Prostate gland (tissue), 2 donors: Measurements from ENCODE around the gene RFWD3. TPM values are rescaled to one million over a fixed set of nuclear protein-coding genes. Genes with fewer than 3 reads are reported as not detected.

Experiments used
- DNase-seq: peaks from one replicate; pipeline ENCODE4 v3.0.0-alpha.2; 2019; ENCODE audit warnings: low spot score
- H3K27ac ChIP-seq, 2 donors: fragments of 200-600 bp; sonication (generic); 2 replicates each; pipeline ENCODE4 v1.5.1; 2017 to 2019
- H3K27me3 ChIP-seq: fragments of 200-600 bp; sonication (generic); replicated peaks from 2 replicates; pipeline ENCODE4 v1.5.1; 2019; ENCODE audit not compliant: insufficient read depth
- H3K36me3 ChIP-seq, 2 donors: fragments of 200-600 bp; sonication (generic); 1 replicate in 1 of 2; 2 replicates in 1 of 2; pipeline versions ENCODE4 v1.5.1 to v1.8.1; 2017 to 2019
- H3K4me1 ChIP-seq: fragments of 200-600 bp; sonication (generic); replicated peaks from 2 replicates; pipeline ENCODE4 v1.5.1; 2019
- H3K4me3 ChIP-seq, 2 donors: fragments of 200-600 bp; sonication (generic); 2 replicates each; pipeline ENCODE4 v1.5.1; 2017 to 2019
- H3K9me3 ChIP-seq: fragments of 200-600 bp; sonication (generic); 2 replicates; pipeline ENCODE4 v1.5.1; 2017
- CTCF ChIP-seq, 4 experiments: fragments of 200-600 bp in 2 of 4; fragments of 450-650 bp in 2 of 4; sonication (generic) in 2 of 4; IDR thresholded peaks; 1 replicate in 3 of 4; 2 replicates in 1 of 4; pipeline ENCODE4 v1.5.1; 2016 to 2019; ENCODE audit warnings: antibody characterized with exemption in 4 of 4, mild to moderate bottlenecking in 2 of 4, moderate library complexity in 2 of 4
- POLR2A ChIP-seq: fragments of 450-650 bp; IDR thresholded peaks from one replicate; pipeline ENCODE4 v1.6.1; 2016; ENCODE audit warnings: antibody characterized with exemption, mild to moderate bottlenecking
- POLR2AphosphoS5 ChIP-seq: sonication (generic); formaldehyde crosslinking; IDR thresholded peaks from one replicate; pipeline ENCODE4 v1.6.1; 2017; ENCODE audit warnings: antibody characterized with exemption
- WGBS: methylation state at CpG from one replicate; pipeline ENCODE4 v1.1.5; 2018; 5-methylcytosine and 5-hydroxymethylcytosine counted together
- intact Hi-C: fragments of 100-400 bp; cut with DNase I; formaldehyde crosslinking; loops from one replicate; pipeline ENCODE4 v1.14.2; 2022
- total RNA-seq, 2 donors: library from RNA; depleted of rRNA; stranded (reverse); fragments of >200 nt; gene quantifications; one replicate each; pipeline ENCODE4 v1.1.0, GENCODE V29; 2016

Gene RFWD3
- total RNA-seq, 2 donors from 2014 or later: 15.7 to 36.9 TPM

- H3K4me3 ChIP-seq: peak overlapping the region; percentile 76 to 90
- H3K4me1 ChIP-seq: peaks cover 3% of the 10 kb centered on the region
- TF ChIP-seq POLR2A (no peak), POLR2AphosphoS5 (no peak), CTCF (IDR thresholded peaks at IDR 0.05) (no peak)
- no peaks in the 10 kb centered on the region for H3K9me3 ChIP-seq
- intact Hi-C loops: no loop called here
- H3K36me3 ChIP-seq: no peaks in the 10 kb centered on the region
- no peak for DNase-seq
- no peak overlapping the region for H3K27ac ChIP-seq
- WGBS: 2% methylated on average over 23 of the region's 23 CpGs
- no peaks in the 10 kb centered on the region for H3K27me3 ChIP-seq
These were observed 601 bp upstream of the RFWD3 start for GRCh38 chr16:74667255-74667700.

DNA sequence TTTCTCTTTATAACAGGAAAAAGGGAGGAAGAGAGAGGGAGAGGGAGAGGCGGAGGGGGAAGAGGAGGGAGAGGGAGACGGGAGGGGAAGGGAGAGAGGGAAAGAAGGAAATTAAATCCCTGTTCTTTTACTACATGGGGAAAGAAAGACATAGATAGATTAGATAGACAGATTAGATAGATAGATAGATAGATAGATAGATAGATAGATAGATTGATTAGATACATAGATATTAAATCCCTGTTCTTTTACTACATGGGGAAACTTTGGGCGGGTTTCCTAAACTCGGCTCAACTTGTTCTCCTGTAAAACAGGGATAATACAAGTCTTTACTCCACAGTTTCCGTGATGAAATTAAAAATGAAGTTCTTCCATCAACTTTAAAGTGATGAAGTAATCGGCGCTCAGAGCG, 661 bp downstream of the RFWD3 start:
- Histone ChIP-seq H3K27me3 (no peaks in the 10 kb centered on the region), H3K36me3 (no peaks in the 10 kb centered on the region), H3K4me3 (peak overlapping the region; percentile 76 to 90), H3K4me1 (peaks cover 3% of the 10 kb centered on the region), H3K27ac (peak overlapping the region in 1 of 2 donors; percentile 58), H3K9me3 (no peaks in the 10 kb centered on the region)
- TF ChIP-seq CTCF (IDR thresholded peaks at IDR 0.05) (no peak), POLR2A (no peak), POLR2AphosphoS5 (no peak)
- whole genome bisulfite sequencing: 7% methylated on average over 8 of the region's 8 CpGs
- DNase-seq: no peak
- intact Hi-C loops: no loop called here

DNA sequence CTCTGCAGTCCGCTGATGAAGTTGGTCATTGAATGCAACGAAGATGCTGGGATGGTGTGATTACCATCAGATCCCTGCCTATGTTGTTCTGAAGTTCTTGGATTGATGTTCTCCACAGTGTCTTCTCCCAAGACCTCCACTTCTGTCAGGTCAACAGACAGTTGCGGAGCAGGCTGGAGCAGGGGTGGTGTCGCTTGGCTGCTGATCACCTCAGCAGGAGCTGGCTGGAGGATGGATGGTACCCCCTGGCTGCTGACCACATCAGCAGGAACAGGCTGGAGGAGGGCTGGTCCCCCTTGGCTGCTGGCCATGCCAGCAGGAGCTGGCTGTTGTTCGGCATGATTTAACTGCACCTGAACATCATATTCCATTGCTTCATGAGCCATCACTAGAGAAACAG, 5.6 kb downstream of the RFWD3 start:
- intact Hi-C loops: no loop called here
- H3K4me1 ChIP-seq: peaks cover 3% of the 10 kb centered on the region
- H3K4me3 ChIP-seq: no peak overlapping the region
- H3K9me3 ChIP-seq: no peaks in the 10 kb centered on the region
- no peak overlapping the region for H3K27ac ChIP-seq
- H3K27me3 ChIP-seq: no peaks in the 10 kb centered on the region
- 90% methylated on average over 5 of the region's 5 CpGs for WGBS
- no peak for DNase-seq
- TF ChIP-seq POLR2AphosphoS5 (no peak), POLR2A (no peak), CTCF (IDR thresholded peaks at IDR 0.05) (no peak)
- H3K36me3 ChIP-seq: no peaks in the 10 kb centered on the region

- Histone ChIP-seq H3K27ac (no peak overlapping the region), H3K9me3 (no peaks in the 10 kb centered on the region), H3K4me3 (no peak overlapping the region), H3K36me3 (no peaks in the 10 kb centered on the region), H3K27me3 (no peaks in the 10 kb centered on the region), H3K4me1 (no peaks in the 10 kb centered on the region)
- 70% methylated on average over 4 of the region's 4 CpGs for WGBS
- no peak for DNase-seq
- intact Hi-C loops: no loop called here
- TF ChIP-seq CTCF (IDR thresholded peaks at IDR 0.05) (no peak), POLR2AphosphoS5 (no peak), POLR2A (no peak)
These were observed 6.3 kb downstream of the RFWD3 start for GRCh38 chr16:74660383-74660782.

DNA sequence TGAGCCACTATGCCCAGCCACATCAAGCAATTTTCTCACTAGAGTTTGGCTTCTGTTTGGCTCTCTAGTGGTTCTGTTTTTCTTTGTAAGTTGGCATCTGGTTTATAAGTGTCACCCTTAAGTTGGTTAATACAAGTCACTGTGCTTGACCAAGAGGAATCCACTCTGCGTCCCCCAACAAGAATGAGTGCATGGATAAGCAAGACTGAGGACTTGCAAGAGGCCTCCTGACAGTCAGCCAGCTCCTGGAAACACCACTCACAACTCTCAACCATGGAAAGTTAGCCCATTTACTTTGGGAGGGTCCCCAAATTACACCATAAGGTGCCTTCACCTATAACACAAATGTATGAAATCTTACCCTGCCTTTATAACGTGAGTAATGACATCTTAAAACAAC, 7.6 kb downstream of the RFWD3 start:
- Histone ChIP-seq H3K36me3 (no peaks in the 10 kb centered on the region), H3K4me1 (no peaks in the 10 kb centered on the region), H3K9me3 (no peaks in the 10 kb centered on the region), H3K4me3 (no peak overlapping the region), H3K27ac (no peak overlapping the region), H3K27me3 (no peaks in the 10 kb centered on the region)
- no peak for DNase-seq
- intact Hi-C loops: no loop called here
- TF ChIP-seq POLR2AphosphoS5 (no peak), CTCF (IDR thresholded peaks at IDR 0.05) (no peak), POLR2A (no peak)
- WGBS: 84% methylated on average over 2 of the region's 2 CpGs
